CD4-positive, CD25-positive, alpha-beta regulatory T cell (primary cell): ENCODE data around the gene KRTAP9-8. TPM values are rescaled to one million over a fixed set of nuclear protein-coding genes. Genes with fewer than 3 reads are reported as not detected.
A peak's percentile ranks its signal among the peaks of the same experiment; 100 is the strongest.
"Not testable (repeated sequence)": the region's sequence is repeated elsewhere in the genome, so short reads cannot be mapped to it uniquely, and the experiment has no call there.

ENCODE experiments used
- ATAC-seq, 2 donors: fragments of 150-1000 bp; cut with Tn5 transposase; one replicate each; pipeline ENCODE4 v1.10.0; 2021; ENCODE audit warnings: low read depth in 2 of 2, moderate number of reproducible peaks in 2 of 2, moderate library complexity in 1 of 2
- DNase-seq, 3 donors: peaks; one replicate each; pipeline versions ENCODE4 v3.0.0 to v3.0.0-alpha.2; 2012 to 2022; ENCODE audit warnings: mixed read lengths in 1 of 3
- H3K27ac ChIP-seq: one replicate; pipeline ENCODE4 v1.7.0; 2013; ENCODE audit warnings: mild to moderate bottlenecking, low read length; ENCODE audit not compliant: insufficient read depth, poor library complexity, severe bottlenecking
- H3K27me3 ChIP-seq: one replicate; pipeline ENCODE4 v1.7.0; 2013; ENCODE audit warnings: low read length; ENCODE audit not compliant: control insufficient read depth, insufficient read depth
- H3K36me3 ChIP-seq: one replicate; pipeline ENCODE4 v1.7.0; 2013; ENCODE audit warnings: mild to moderate bottlenecking, low read length, moderate library complexity; ENCODE audit not compliant: control insufficient read depth, insufficient read depth
- H3K4me1 ChIP-seq: 2 replicates; pipeline ENCODE4 v1.7.0; 2013; ENCODE audit warnings: mild to moderate bottlenecking, low read length; ENCODE audit not compliant: insufficient read depth, control insufficient read depth, poor library complexity, severe bottlenecking
- H3K4me3 ChIP-seq: one replicate; pipeline ENCODE4 v1.7.0; 2013; ENCODE audit warnings: low read depth, mild to moderate bottlenecking, low read length, moderate library complexity
- H3K9me3 ChIP-seq, 2 experiments: 1 replicate in 1 of 2; 2 replicates in 1 of 2; pipeline ENCODE4 v1.7.0; 2013; ENCODE audit warnings: low read length in 2 of 2, mild to moderate bottlenecking in 1 of 2, moderate library complexity in 1 of 2; ENCODE audit not compliant: control insufficient read depth in 2 of 2
- H3K27ac Mint-ChIP-seq, 3 donors: one replicate each; pipeline ENCODE4 v1.8.0; 2020 to 2022; ENCODE audit warnings: mild to moderate bottlenecking in 3 of 3, mixed read lengths in 3 of 3, moderate library complexity in 2 of 3
- H3K27me3 Mint-ChIP-seq: one replicate; pipeline ENCODE4 v1.8.0; 2022; ENCODE audit warnings: mild to moderate bottlenecking, mixed read lengths
- H3K36me3 Mint-ChIP-seq: one replicate; pipeline ENCODE4 v1.8.0; 2020; ENCODE audit warnings: mixed read lengths
- H3K4me1 Mint-ChIP-seq, 4 donors: one replicate each; pipeline ENCODE4 v1.8.0; 2020 to 2022; ENCODE audit warnings: mixed read lengths in 4 of 4, mild to moderate bottlenecking in 1 of 4
- H3K4me3 Mint-ChIP-seq, 4 donors: one replicate each; pipeline ENCODE4 v1.8.0; 2020 to 2022; ENCODE audit warnings: mild to moderate bottlenecking in 4 of 4, mixed read lengths in 4 of 4, moderate library complexity in 3 of 4
- H3K9me3 Mint-ChIP-seq, 7 donors: one replicate each; pipeline ENCODE4 v1.8.0; 2020 to 2022; ENCODE audit warnings: mixed read lengths in 7 of 7, mild to moderate bottlenecking in 3 of 7, moderate library complexity in 2 of 7
- polyA plus RNA-seq, 4 donors: library from polyadenylated mRNA; unstranded; fragments of 300-500 nt; fragmentation: Illumina TruSeq; gene quantifications; one replicate each; pipeline ENCODE4 v1.2.3, GENCODE V29; 2021
- total RNA-seq: library from RNA; stranded (reverse); gene quantifications from one replicate; pipeline ENCODE4 v1.2.3, GENCODE V29; 2022

Gene KRTAP9-8
- total and polyA plus RNA-seq, 5 donors from 2014 or later: not detected

- no peak for DNase-seq
- peaks cover 0 to 10% (median 2%) of the 10 kb centered on the region in 7 donors for H3K9me3 Mint-ChIP-seq
- Histone ChIP-seq H3K27ac (no peak overlapping the region), H3K36me3 (no peaks in the 10 kb centered on the region), H3K27me3 (peaks cover 10% of the 10 kb centered on the region), H3K4me3 (no peak overlapping the region), H3K4me1 (no peaks in the 10 kb centered on the region), H3K9me3 (no peaks in the 10 kb centered on the region)
- H3K4me1 Mint-ChIP-seq: peaks cover 0 to 2% (median under 1%) of the 10 kb centered on the region in 4 donors
- H3K27ac Mint-ChIP-seq: no peak overlapping the region
- no peak for ATAC-seq
- no peak overlapping the region for H3K4me3 Mint-ChIP-seq
- H3K27me3 Mint-ChIP-seq: peaks cover 23% of the 10 kb centered on the region
- H3K36me3 Mint-ChIP-seq: no peaks in the 10 kb centered on the region
These were observed 22.1 kb upstream of the KRTAP9-8 start for GRCh38 chr17:41215681-41216080.

DNA sequence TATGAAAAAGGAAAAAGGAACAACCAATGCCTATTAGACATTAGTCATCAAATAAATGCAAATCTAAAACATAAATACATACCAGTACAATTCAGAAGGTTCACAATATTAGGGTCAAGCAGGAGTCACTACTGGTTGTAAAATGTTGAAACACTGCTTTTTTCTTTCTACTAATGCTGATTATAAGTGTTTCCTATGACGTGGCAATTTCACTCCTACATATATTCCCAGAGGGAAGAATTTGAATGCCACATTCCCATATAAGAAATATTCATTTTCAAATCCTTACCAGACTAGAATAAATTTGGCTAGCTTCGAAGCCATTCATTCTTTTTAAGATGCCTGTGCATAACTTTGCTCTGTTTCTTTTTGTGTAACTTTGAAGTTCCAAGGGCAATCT lies 14.0 kb upstream of the KRTAP9-8 start:
- Mint-ChIP-seq H3K27me3 (peaks cover 34% of the 10 kb centered on the region), H3K4me3 (no peak overlapping the region), H3K9me3 (peaks cover 0 to 8% (median 2%) of the 10 kb centered on the region in 7 donors), H3K27ac (no peak overlapping the region), H3K36me3 (no peaks in the 10 kb centered on the region), H3K4me1 (peaks cover 0 to 3% (median 0%) of the 10 kb centered on the region in 4 donors)
- no peaks in the 10 kb centered on the region for H3K4me1 ChIP-seq
- no peaks in the 10 kb centered on the region for H3K36me3 ChIP-seq
- DNase-seq (no peak), ATAC-seq (no peak)
- no peak overlapping the region for H3K4me3 ChIP-seq
- H3K9me3 ChIP-seq: no peaks in the 10 kb centered on the region
- H3K27ac ChIP-seq: no peak overlapping the region
- peaks cover 6% of the 10 kb centered on the region for H3K27me3 ChIP-seq

- Mint-ChIP-seq H3K27me3 (peaks cover 26% of the 10 kb centered on the region), H3K27ac (no peak overlapping the region), H3K4me1 (peaks cover 0 to 6% (median 2%) of the 10 kb centered on the region in 4 donors), H3K4me3 (no peak overlapping the region), H3K36me3 (no peaks in the 10 kb centered on the region), H3K9me3 (peaks cover 0 to 1% (median 0%) of the 10 kb centered on the region in 7 donors)
- H3K9me3 ChIP-seq: no peaks in the 10 kb centered on the region
- H3K36me3 ChIP-seq: no peaks in the 10 kb centered on the region
- no peak overlapping the region for H3K27ac ChIP-seq
- DNase-seq (no peak), ATAC-seq (no peak)
- H3K4me1 ChIP-seq: no peaks in the 10 kb centered on the region
- H3K27me3 ChIP-seq: peaks cover 9% of the 10 kb centered on the region
- no peak overlapping the region for H3K4me3 ChIP-seq
These were observed 11.7 kb upstream of the KRTAP9-8 start for GRCh38 chr17:41226051-41226450.

- not testable (repeated sequence) for H3K9me3 ChIP-seq, H3K4me3 Mint-ChIP-seq, ATAC-seq, H3K27me3 ChIP-seq, H3K27ac ChIP-seq, H3K4me1 ChIP-seq, DNase-seq, H3K36me3 Mint-ChIP-seq, H3K4me3 ChIP-seq, H3K9me3 Mint-ChIP-seq, H3K27ac Mint-ChIP-seq, H3K36me3 ChIP-seq, H3K4me1 Mint-ChIP-seq
- H3K27me3 Mint-ChIP-seq: peaks cover 26% of the 10 kb centered on the region
These were observed 11.2 kb upstream of the KRTAP9-8 start, which contains the start of gene KRTAP9-2 for GRCh38 chr17:41226598-41227095. KRTAP9-2 (plus strand) TSS chr17:41226648; CDS start chr17:41226655, 7 bp downstream.

GRCh38 chr17:41230094-41230493 lies 7.7 kb upstream of the KRTAP9-8 start:
- no peak overlapping the region for H3K27ac ChIP-seq
- Mint-ChIP-seq H3K4me1 (peaks cover 0 to 5% (median 3%) of the 10 kb centered on the region in 4 donors), H3K9me3 (peaks cover 0 to 1% (median 0%) of the 10 kb centered on the region in 7 donors), H3K27me3 (peaks cover 27% of the 10 kb centered on the region), H3K4me3 (no peak overlapping the region), H3K36me3 (no peaks in the 10 kb centered on the region), H3K27ac (no peak overlapping the region)
- no peak for DNase-seq
- H3K9me3 ChIP-seq: no peaks in the 10 kb centered on the region
- H3K27me3 ChIP-seq: peaks cover 12% of the 10 kb centered on the region
- H3K4me1 ChIP-seq: no peaks in the 10 kb centered on the region
- H3K4me3 ChIP-seq: no peak overlapping the region
- H3K36me3 ChIP-seq: no peaks in the 10 kb centered on the region
- ATAC-seq: no peak

- H3K4me3 ChIP-seq: no peak overlapping the region
- ATAC-seq: no peak
- Mint-ChIP-seq H3K4me1 (peaks cover 0 to 7% (median 3%) of the 10 kb centered on the region in 4 donors), H3K9me3 (peaks cover 0 to 1% (median 0%) of the 10 kb centered on the region in 7 donors), H3K36me3 (no peaks in the 10 kb centered on the region), H3K27me3 (peaks cover 34% of the 10 kb centered on the region), H3K27ac (no peak overlapping the region), H3K4me3 (no peak overlapping the region)
- H3K36me3 ChIP-seq: no peaks in the 10 kb centered on the region
- H3K4me1 ChIP-seq: no peaks in the 10 kb centered on the region
- no peak for DNase-seq
- H3K9me3 ChIP-seq: no peaks in the 10 kb centered on the region
- peaks cover 12% of the 10 kb centered on the region for H3K27me3 ChIP-seq
- no peak overlapping the region for H3K27ac ChIP-seq
These were observed 6.1 kb upstream of the KRTAP9-8 start for GRCh38 chr17:41231731-41232130.

DNA sequence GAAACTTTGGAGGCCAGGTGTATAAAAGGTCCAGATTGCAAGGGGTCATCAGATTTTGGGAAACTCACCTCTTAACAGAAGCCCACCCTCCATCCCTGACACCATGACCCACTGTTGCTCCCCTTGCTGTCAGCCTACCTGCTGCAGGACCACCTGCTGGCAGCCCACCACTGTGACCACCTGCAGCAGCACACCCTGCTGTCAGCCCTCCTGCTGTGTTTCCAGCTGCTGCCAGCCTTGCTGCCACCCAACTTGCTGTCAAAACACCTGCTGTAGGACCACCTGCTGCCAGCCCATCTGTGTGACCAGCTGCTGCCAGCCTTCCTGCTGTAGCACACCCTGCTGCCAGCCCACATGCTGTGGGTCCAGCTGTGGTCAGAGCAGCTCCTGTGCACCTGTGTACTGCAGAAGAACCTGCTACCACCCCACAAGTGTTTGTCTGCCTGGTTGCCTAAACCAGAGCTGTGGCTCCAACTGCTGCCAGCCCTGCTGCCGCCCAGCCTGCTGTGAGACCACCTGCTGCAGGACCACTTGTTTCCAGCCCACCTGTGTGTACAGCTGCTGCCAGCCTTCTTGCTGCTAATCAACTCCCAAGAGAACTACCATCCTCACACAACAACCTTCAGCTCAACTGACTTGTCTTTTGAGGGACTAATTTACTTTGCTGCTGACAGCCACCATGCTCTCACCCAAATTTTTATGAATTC lies 5.2 kb upstream of the KRTAP9-8 start, which contains the start of gene KRTAP9-3:
KRTAP9-3 (plus strand) TSS at position 51 of the 707 bp plus-strand sequence; CDS start at position 104, 53 bp downstream.
- H3K9me3 ChIP-seq, H3K4me3 Mint-ChIP-seq: not testable (repeated sequence)

DNA sequence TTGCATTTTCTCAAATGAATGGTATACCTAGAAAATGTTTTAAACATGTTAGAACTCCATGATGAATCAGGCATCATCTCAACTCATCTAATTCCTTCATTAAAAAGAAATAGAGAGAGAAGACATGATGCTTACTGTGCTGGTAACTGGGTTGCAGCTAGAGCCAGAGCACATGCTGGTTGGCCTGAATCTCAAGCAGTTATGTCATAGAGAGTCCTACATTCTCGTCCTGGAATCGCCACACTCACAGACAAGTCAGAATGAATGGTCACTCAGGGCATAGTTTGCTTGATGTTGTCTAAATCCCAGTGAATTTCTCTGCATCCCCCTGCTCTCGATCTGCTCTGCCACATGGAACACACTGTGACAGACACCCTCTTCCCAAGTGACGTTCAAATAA lies 683 bp upstream of the KRTAP9-8 start:
- H3K27me3 Mint-ChIP-seq: peaks cover 39% of the 10 kb centered on the region
- H3K36me3 ChIP-seq, H3K27ac ChIP-seq, H3K4me1 ChIP-seq, H3K36me3 Mint-ChIP-seq, H3K4me3 Mint-ChIP-seq, ATAC-seq, H3K9me3 Mint-ChIP-seq, DNase-seq, H3K4me3 ChIP-seq, H3K4me1 Mint-ChIP-seq, H3K9me3 ChIP-seq, H3K27me3 ChIP-seq, H3K27ac Mint-ChIP-seq: not testable (repeated sequence)

More for the DNA sequence above, 5.2 kb upstream of the KRTAP9-8 start, which contains the start of gene KRTAP9-3:
- Mint-ChIP-seq H3K27ac (peak within 1 kb of the TSS in 2 of 3 donors; percentile 7 to 8), H3K27me3 (peaks cover 38% of the 10 kb centered on the region)
- DNase-seq, H3K36me3 ChIP-seq, H3K4me3 ChIP-seq, H3K4me1 ChIP-seq, H3K4me1 Mint-ChIP-seq, H3K9me3 Mint-ChIP-seq, H3K27ac ChIP-seq, H3K36me3 Mint-ChIP-seq, ATAC-seq: not testable (repeated sequence)
- peaks cover 12% of the 10 kb centered on the region for H3K27me3 ChIP-seq
